SK-N-SH (cell line): ENCODE results near the gene MRPL10. TPM values are rescaled to one million over a fixed set of nuclear protein-coding genes. Genes with fewer than 3 reads are reported as not detected.

Experiments used
- CTCF ChIA-PET: fragments of 300-600, 350-600 bp; formaldehyde crosslinking; extraction: SDS; loops from one replicate; lab custom pipeline; 2021; lab: Yijun Ruan, JAX
- POLR2A ChIA-PET: fragments of 350-600 bp; sonication (Branson Sonifier 250); formaldehyde crosslinking; extraction: SDS; loops from one replicate; lab custom pipeline; 2020; ENCODE audit warnings: antibody characterized with exemption, inconsistent platforms; lab: Yijun Ruan, JAX
- DNase-seq: peaks from one replicate; pipeline ENCODE4 v3.0.0; 2012
- H2AFZ ChIP-seq: fragments of 200-600 bp; sonication (generic); 2 replicates; pipeline ENCODE4 v1.8.1; 2016; ENCODE audit warnings: antibody characterized with exemption, mild to moderate bottlenecking, low read depth
- H3F3A ChIP-seq: fragments of 200-600 bp; sonication (generic); replicated peaks from 2 replicates; pipeline ENCODE3; 2016; ENCODE audit warnings: antibody characterized with exemption, mild to moderate bottlenecking; ENCODE audit not compliant: insufficient read depth
- H3K27ac ChIP-seq, 2 experiments: fragments of 200-500 bp in 1 of 2; fragments of 200-600 bp in 1 of 2; sonication (Bioruptor generic) in 1 of 2; sonication (generic), shearing (Covaris generic) in 1 of 2; 2 replicates each; pipeline versions ENCODE4 v1.5.1 to v1.6.1; 2014 to 2016; ENCODE audit warnings: low read depth in 2 of 2, inconsistent platforms in 1 of 2, low read length in 1 of 2, mild to moderate bottlenecking in 1 of 2, mixed read lengths in 1 of 2
- H3K27me3 ChIP-seq: fragments of 200-600 bp; sonication (generic), shearing (Covaris generic); 2 replicates; pipeline ENCODE4 v1.6.1; 2016; ENCODE audit warnings: mixed run types; ENCODE audit not compliant: insufficient read depth
- H3K36me3 ChIP-seq, 2 experiments: fragments of 200-500 bp in 1 of 2; fragments of 200-600 bp in 1 of 2; sonication (Bioruptor generic) in 1 of 2; sonication (generic) in 1 of 2; replicated peaks in 1 of 2; 2 replicates each; pipeline versions ENCODE3 to v1.5.1; 2014 to 2016; ENCODE audit warnings: low read length in 1 of 2, mild to moderate bottlenecking in 1 of 2; ENCODE audit not compliant: insufficient read depth in 2 of 2, control insufficient read depth in 1 of 2
- H3K4me1 ChIP-seq, 2 experiments: fragments of 200-500 bp in 1 of 2; fragments of 200-600 bp in 1 of 2; sonication (Bioruptor generic) in 1 of 2; sonication (generic), shearing (Covaris generic) in 1 of 2; 2 replicates each; pipeline versions ENCODE4 v1.5.1 to v1.6.1; 2014 to 2016; ENCODE audit warnings: low read depth in 1 of 2, low read length in 1 of 2, mixed run types in 1 of 2; ENCODE audit not compliant: insufficient read depth in 2 of 2, control insufficient read depth in 1 of 2
- H3K4me2 ChIP-seq: fragments of 200-600 bp; sonication (generic), shearing (Covaris generic); 2 replicates; pipeline ENCODE4 v1.6.1; 2017; ENCODE audit warnings: mixed run types
- H3K4me3 ChIP-seq, 2 experiments: fragments of 200-500 bp in 1 of 2; fragments of 200-600 bp in 1 of 2; sonication (Bioruptor generic) in 1 of 2; sonication (generic), shearing (Covaris generic) in 1 of 2; 2 replicates each; pipeline versions ENCODE4 v1.5.1 to v1.8.1; 2014 to 2016; ENCODE audit warnings: low read depth in 2 of 2, inconsistent platforms in 1 of 2, low read length in 1 of 2, mild to moderate bottlenecking in 1 of 2, mixed read lengths in 1 of 2, moderate library complexity in 1 of 2
- H3K79me2 ChIP-seq: fragments of 200-600 bp; sonication (generic); 2 replicates; pipeline ENCODE4 v1.8.1; 2017; ENCODE audit warnings: mild to moderate bottlenecking; ENCODE audit not compliant: insufficient read depth
- H3K9ac ChIP-seq: fragments of 200-600 bp; sonication (generic); 2 replicates; pipeline ENCODE4 v1.6.1; 2017; ENCODE audit warnings: mixed run types
- H3K9me2 ChIP-seq: fragments of 200-600 bp; sonication (generic); 2 replicates; pipeline ENCODE4 v1.6.1; 2017; ENCODE audit warnings: mixed run types
- H3K9me3 ChIP-seq: fragments of 200-600 bp; sonication (generic); 2 replicates; pipeline ENCODE4 v1.6.1; 2017; ENCODE audit warnings: mixed run types, mild to moderate bottlenecking, moderate library complexity
- H4K20me1 ChIP-seq: fragments of 200-600 bp; sonication (generic); 2 replicates; pipeline ENCODE4 v1.6.1; 2017; ENCODE audit warnings: mild to moderate bottlenecking, mixed run types; ENCODE audit not compliant: insufficient read depth
- CHD2 ChIP-seq: fragments of 150-350 bp; IDR thresholded peaks from 2 replicates; pipeline ENCODE4 v1.6.1; 2018; ENCODE audit warnings: low read length; ENCODE audit not compliant: partially characterized antibody
- CTCF ChIP-seq: fragments of 200-600 bp; sonication (generic); IDR thresholded peaks from 2 replicates; pipeline ENCODE4 v1.6.1; 2017; ENCODE audit warnings: antibody characterized with exemption, mild to moderate bottlenecking, moderate library complexity
- ELF1 ChIP-seq: IDR thresholded peaks from 2 replicates; pipeline ENCODE4 v1.4.0; 2012
- FOSL2 ChIP-seq: IDR thresholded peaks from 2 replicates; pipeline ENCODE4 v1.4.0; 2012; ENCODE audit warnings: low read depth, mild to moderate bottlenecking, moderate library complexity, borderline replicate concordance
- FOXM1 ChIP-seq: IDR thresholded peaks from 2 replicates; pipeline ENCODE4 v1.4.0; 2012; ENCODE audit warnings: low read depth, mild to moderate bottlenecking
- JUND ChIP-seq: IDR thresholded peaks from 2 replicates; pipeline ENCODE4 v1.4.0; 2012
- MAX ChIP-seq: IDR thresholded peaks from 2 replicates; pipeline ENCODE4 v1.4.0; 2012; ENCODE audit warnings: low read depth
- MXI1 ChIP-seq: IDR thresholded peaks from 2 replicates; pipeline ENCODE4 v1.6.1; 2012; ENCODE audit warnings: mild to moderate bottlenecking, low read depth, low read length, improper control_type of control experiment
- NFIC ChIP-seq: IDR thresholded peaks from 2 replicates; pipeline ENCODE4 v1.4.0; 2012; ENCODE audit warnings: borderline replicate concordance
- RXRA ChIP-seq: IDR thresholded peaks from 2 replicates; pipeline ENCODE4 v1.4.0; 2012; ENCODE audit warnings: low read depth, mild to moderate bottlenecking, borderline replicate concordance
- SIN3A ChIP-seq: IDR thresholded peaks from 2 replicates; pipeline ENCODE4 v1.6.1; 2012; ENCODE audit warnings: low read depth, mild to moderate bottlenecking, low read length, moderate library complexity, borderline replicate concordance
- SMC3 ChIP-seq: IDR thresholded peaks from 2 replicates; pipeline ENCODE4 v1.6.1; 2012; ENCODE audit warnings: low read depth, low read length, improper control_type of control experiment
- TCF12 ChIP-seq: IDR thresholded peaks from 2 replicates; pipeline ENCODE4 v1.4.0; 2012
- TEAD4 ChIP-seq: IDR thresholded peaks from 2 replicates; pipeline ENCODE4 v1.4.0; 2012; ENCODE audit warnings: mild to moderate bottlenecking, borderline replicate concordance; ENCODE audit not compliant: insufficient read depth
- WGBS: methylation state at CpG from one replicate; pipeline ENCODE4 v1.1.6; 2017; ENCODE audit warnings: low lambda C conversion rate; 5-methylcytosine and 5-hydroxymethylcytosine counted together
- polyA plus RNA-seq, 3 experiments: library from polyadenylated mRNA; depleted of rRNA; stranded (reverse); fragments of >200 nt; gene quantifications; 2 replicates each; pipeline ENCODE4 v1.2.3, GENCODE V29; 2012

The MRPL10 gene
- polyA plus RNA-seq, 1 of the 3 experiments (the other 2 are of a cell fraction) = 136 TPM

GRCh38 chr17:47850692-47851573 is 19.6 kb upstream of the MRPL10 start, which contains the start of gene SP6:
Gene SP6, minus strand, starts transcription at chr17:47851163. Its CDS starts 2,734 bp downstream, at chr17:47848429.
- TF ChIP-seq TCF12 = no peak
- TF ChIP-seq MXI1 = 0 out of 2 replicates have a peak, but pooled peaks have one; percentile 35
- no peak for TF ChIP-seq NFIC
- no peak for TF ChIP-seq FOXM1
- peak; percentile 21; the same call in 1 of the 2 replicates for TF ChIP-seq SMC3
- TF ChIP-seq JUND = no peak
- no peak for TF ChIP-seq CHD2
- no peak for TF ChIP-seq RXRA
- no peak for TF ChIP-seq SIN3A
- no peak for TF ChIP-seq TEAD4
- peak; percentile 53; the same call in 1 of the 2 replicates for TF ChIP-seq MAX
- peak; percentile 58; the same call in 1 of the 2 replicates for TF ChIP-seq FOSL2
- TF ChIP-seq ELF1 = no peak
- TF ChIP-seq CTCF = 0 out of 2 replicates have a peak, but pooled peaks have one; percentile 30

More at GRCh38 chr17:47850692-47851573, 19.6 kb upstream of the MRPL10 start, which contains the start of gene SP6:
- H3K79me2 ChIP-seq = no peaks in the 10 kb centered on the region
- peak; percentile 89 for DNase-seq
- peaks cover 0 to 13% of the 10 kb centered on the region in 2 experiments; a peak in 1 of 4 replicates for H3K4me1 ChIP-seq
- ChIA-PET CTCF (interaction anchor here (1.0 to 33.0 kb wide), 9 partner anchors 10 to 170 kb away, joined by 3 to 1447 read pairs (median 4); partner anchors contain the start of genes CDK5RAP3, LRRC46, MRPL10 and SCRN2), POLR2A (interaction anchor here (0.8 to 1.1 kb wide), 4 partner anchors 10 to 45 kb away, joined by 3 read pairs; partner anchors contain the start of genes LRRC46, MRPL10, SCRN2 and SP2)
- H3K9me2 ChIP-seq = no peaks in the 10 kb centered on the region
- H3K4me2 ChIP-seq = peak within 1 kb of the TSS; percentile 73; the same call in 1 of the 2 replicates
- no peak within 1 kb of the TSS for H3K9ac ChIP-seq
- H2AFZ ChIP-seq = peak within 1 kb of the TSS; percentile 34; the same call in 1 of the 2 replicates
- no peak within 1 kb of the TSS for H3K27ac ChIP-seq
- H3K36me3 ChIP-seq = no peaks in the 10 kb centered on the region
- peak within 1 kb of the TSS; percentile 11 to 34; a peak in 2 of 4 replicates for H3K4me3 ChIP-seq
- 8% methylated on average over 51 of the region's 71 CpGs for WGBS
- no peaks in the 10 kb centered on the region for H3K9me3 ChIP-seq
- peaks cover 99% of the 10 kb centered on the region for H3K27me3 ChIP-seq
- H3F3A ChIP-seq = peaks cover 5% of the 10 kb centered on the region
- 0 out of 2 replicates have a peak, but pooled peaks cover 6% of the 10 kb centered on the region for H4K20me1 ChIP-seq
